ENCODE results near the gene PDP2. TPM values are rescaled to one million over a fixed set of nuclear protein-coding genes. Genes with fewer than 3 reads are reported as not detected.
"Not testable (repeated sequence)": the region's sequence is repeated elsewhere in the genome, so short reads cannot be mapped to it uniquely, and the experiment has no call there.

The PDP2 gene
- total RNA-seq, 1 experiment from 2014 or later: 23.1 TPM

GRCh38 chr16:66895999-66896398, 15.7 kb downstream of the PDP2 start:
- Histone ChIP-seq H2BK120ac (ENCODE audit: low read depth, low read length, poor library complexity, severe bottlenecking) (no peak overlapping the region), H3K79me1 (ENCODE audit: insufficient read depth, low read depth, low read length, poor library complexity, severe bottlenecking) (no peaks in the 10 kb centered on the region), H2AK5ac (ENCODE audit: insufficient read length, low read length) (no peak overlapping the region), H2BK20ac (ENCODE audit: low read depth, low read length, poor library complexity, severe bottlenecking) (no peak overlapping the region), H3K4ac (ENCODE audit: low read depth, low read length) (no peak overlapping the region), H4K5ac (ENCODE audit: insufficient read length, low read depth, low read length) (no peak overlapping the region), H3K4me2 (ENCODE audit: insufficient read depth, insufficient read length, low read length) (no peak overlapping the region), H2AFZ (ENCODE audit: low read length) (no peak overlapping the region), H3T11ph (ENCODE audit: low read length) (no peak overlapping the region), H3K23ac (ENCODE audit: insufficient read length, low read depth, low read length) (no peak overlapping the region), H3K9ac (ENCODE audit: extremely low read depth, insufficient read length, low read length) (no peak overlapping the region), H3K27me3 (ENCODE audit: insufficient read depth, low read length) (no peaks in the 10 kb centered on the region), H3K23me2 (ENCODE audit: insufficient read length, low read depth, low read length, poor library complexity, severe bottlenecking) (no peaks in the 10 kb centered on the region), H2BK12ac (ENCODE audit: insufficient read length, low read depth, low read length) (no peak overlapping the region), H3K14ac (ENCODE audit: insufficient read depth, low read length) (no peak overlapping the region), H2BK5ac (ENCODE audit: insufficient read length, low read length) (no peak overlapping the region), H2BK15ac (ENCODE audit: low read depth, low read length) (no peak overlapping the region), H3K56ac (ENCODE audit: insufficient read length, low read depth, low read length) (no peak overlapping the region), H3K18ac (ENCODE audit: insufficient read length, low read depth, low read length) (no peak overlapping the region), H3K4me1 (ENCODE audit: insufficient read depth, low read length) (no peaks in the 10 kb centered on the region), H4K8ac (replicated peaks; ENCODE audit: insufficient read length, low read depth, low read length) (no peak overlapping the region), H4K20me1 (ENCODE audit: control insufficient read depth, insufficient read depth, insufficient read length) (peaks cover 4% of the 10 kb centered on the region), H3K27ac (ENCODE audit: insufficient read length, low read depth, low read length) (no peak overlapping the region), H3K79me2 (ENCODE audit: insufficient read depth, low read length) (no peaks in the 10 kb centered on the region), H4K91ac (ENCODE audit: insufficient read length, low read depth, low read length) (no peak overlapping the region), H3K9me3 (ENCODE audit: control insufficient read depth, low read depth, low read length) (no peaks in the 10 kb centered on the region)
- Mint-ChIP-seq H3K36me3 (ENCODE audit: insufficient read depth in 1 of 3, low read depth in 3 of 3) (peaks cover 0 to 6% (median 0%) of the 10 kb centered on the region in 3 experiments; a peak in 2 of 7 replicates), H3K27me3 (ENCODE audit: low read depth) (peaks cover 7% of the 10 kb centered on the region), H3K9me3 (no peaks in the 10 kb centered on the region), H3K4me3 (no peak overlapping the region), H3K4me1 (peaks cover 12 to 16% of the 10 kb centered on the region in 2 experiments), H3K27ac (no peak overlapping the region; a peak in 2 of 7 replicates)
- no peak for DNase-seq
- TF ChIP-seq CTCF (conservative IDR thresholded peaks at IDR 0.05): no peak
- WGBS (ENCODE audit: extremely low coverage, insufficient read length, low lambda C conversion rate): no CpG with 5 or more reads among the region's 3 CpGs

- not testable (repeated sequence) for H3K9me3 Mint-ChIP-seq; H3K27ac Mint-ChIP-seq; H2BK120ac ChIP-seq (ENCODE audit: low read depth, low read length, poor library complexity, severe bottlenecking)
Measured at GRCh38 chr16:66896682-66897081, 16.4 kb downstream of the PDP2 start.

More at GRCh38 chr16:66896682-66897081, 16.4 kb downstream of the PDP2 start:
- not testable (repeated sequence) for H2BK15ac ChIP-seq (ENCODE audit: low read depth, low read length); H3T11ph ChIP-seq (ENCODE audit: low read length); H3K56ac ChIP-seq (ENCODE audit: insufficient read length, low read depth, low read length); H3K23me2 ChIP-seq (ENCODE audit: insufficient read length, low read depth, low read length, poor library complexity, severe bottlenecking); H3K23ac ChIP-seq (ENCODE audit: insufficient read length, low read depth, low read length); H4K20me1 ChIP-seq (ENCODE audit: control insufficient read depth, insufficient read depth, insufficient read length); H3K9me3 ChIP-seq (ENCODE audit: control insufficient read depth, low read depth, low read length); H3K27ac ChIP-seq (ENCODE audit: insufficient read length, low read depth, low read length); H3K9ac ChIP-seq (ENCODE audit: extremely low read depth, insufficient read length, low read length); H3K4ac ChIP-seq (ENCODE audit: low read depth, low read length); H3K4me3 Mint-ChIP-seq; H3K18ac ChIP-seq (ENCODE audit: insufficient read length, low read depth, low read length); H4K8ac ChIP-seq (replicated peaks; ENCODE audit: insufficient read length, low read depth, low read length); H2BK12ac ChIP-seq (ENCODE audit: insufficient read length, low read depth, low read length); H2AFZ ChIP-seq (ENCODE audit: low read length); H3K27me3 ChIP-seq (ENCODE audit: insufficient read depth, low read length); H3K4me2 ChIP-seq (ENCODE audit: insufficient read depth, insufficient read length, low read length); H3K79me1 ChIP-seq (ENCODE audit: insufficient read depth, low read depth, low read length, poor library complexity, severe bottlenecking); H2AK5ac ChIP-seq (ENCODE audit: insufficient read length, low read length); H3K36me3 Mint-ChIP-seq (ENCODE audit: insufficient read depth in 1 of 3, low read depth in 3 of 3); H4K5ac ChIP-seq (ENCODE audit: insufficient read length, low read depth, low read length); H3K4me1 ChIP-seq (ENCODE audit: insufficient read depth, low read length); H2BK5ac ChIP-seq (ENCODE audit: insufficient read length, low read length); H3K27me3 Mint-ChIP-seq (ENCODE audit: low read depth); H3K14ac ChIP-seq (ENCODE audit: insufficient read depth, low read length); H2BK20ac ChIP-seq (ENCODE audit: low read depth, low read length, poor library complexity, severe bottlenecking); DNase-seq; H3K79me2 ChIP-seq (ENCODE audit: insufficient read depth, low read length); H4K91ac ChIP-seq (ENCODE audit: insufficient read length, low read depth, low read length)
- WGBS (ENCODE audit: extremely low coverage, insufficient read length, low lambda C conversion rate): no CpG with 5 or more reads among the region's 5 CpGs
- H3K4me1 Mint-ChIP-seq: peaks cover 12 to 16% of the 10 kb centered on the region in 2 experiments
